Smooth muscle cell (in vitro differentiated cells): ENCODE data around the gene ADH1C. TPM values are rescaled to one million over a fixed set of nuclear protein-coding genes. Genes with fewer than 3 reads are reported as not detected.
A peak's percentile ranks its signal among the peaks of the same experiment; 100 is the strongest.

Experiments
- DNase-seq: peaks from one replicate; lab custom pipeline; 2025; ENCODE audit not compliant: unreplicated experiment; lab: John Stamatoyannopoulos, UW
- H2AFZ ChIP-seq: fragments of 200-600 bp; sonication (generic); 2 replicates; pipeline ENCODE4 v1.6.0; 2016; ENCODE audit warnings: antibody characterized with exemption, low read depth, mild to moderate bottlenecking
- H3F3A ChIP-seq: fragments of 200-600 bp; sonication (generic); 2 replicates; pipeline ENCODE4 v1.6.0; 2017; ENCODE audit warnings: antibody characterized with exemption, low read depth
- H3K27ac ChIP-seq: fragments of 200-600 bp; sonication (generic); 2 replicates; pipeline ENCODE4 v1.5.1; 2016; ENCODE audit warnings: low read depth, mild to moderate bottlenecking
- H3K27me3 ChIP-seq: fragments of 200-600 bp; sonication (generic); 2 replicates; pipeline ENCODE4 v1.6.1; 2016; ENCODE audit warnings: low read depth, mild to moderate bottlenecking
- H3K36me3 ChIP-seq: fragments of 200-600 bp; sonication (generic); 2 replicates; pipeline ENCODE4 v1.5.1; 2016; ENCODE audit warnings: low read depth
- H3K4me1 ChIP-seq: fragments of 200-600 bp; sonication (generic); 2 replicates; pipeline ENCODE4 v1.5.1; 2016; ENCODE audit warnings: low read depth
- H3K4me2 ChIP-seq: fragments of 200-600 bp; sonication (generic); 2 replicates; pipeline ENCODE4 v1.6.0; 2016; ENCODE audit warnings: mild to moderate bottlenecking
- H3K4me3 ChIP-seq: fragments of 200-600 bp; sonication (generic); 2 replicates; pipeline ENCODE4 v1.5.1; 2016; ENCODE audit warnings: mild to moderate bottlenecking
- H3K79me2 ChIP-seq: fragments of 200-600 bp; sonication (generic); 2 replicates; pipeline ENCODE4 v1.6.0; 2016; ENCODE audit warnings: low read depth, mild to moderate bottlenecking
- H3K9ac ChIP-seq: fragments of 200-600 bp; sonication (generic); 2 replicates; pipeline ENCODE4 v1.6.0; 2016; ENCODE audit warnings: low read depth
- H3K9me3 ChIP-seq: fragments of 200-600 bp; sonication (generic); replicated peaks from 2 replicates; pipeline ENCODE4 v1.5.1; 2016; ENCODE audit warnings: low read depth
- H4K20me1 ChIP-seq: fragments of 200-600 bp; sonication (generic); 2 replicates; pipeline ENCODE4 v1.6.0; 2016; ENCODE audit warnings: low read depth
- CTCF ChIP-seq: fragments of 200-600 bp; sonication (generic); IDR thresholded peaks from 2 replicates; pipeline ENCODE4 v1.5.1; 2017; ENCODE audit warnings: borderline replicate concordance, mild to moderate bottlenecking, antibody characterized with exemption; ENCODE audit not compliant: insufficient read depth, poor library complexity, severe bottlenecking
- WGBS: methylation state at CpG from one replicate; pipeline ENCODE4 v1.1.7; 2016; ENCODE audit warnings: low lambda C conversion rate; 5-methylcytosine and 5-hydroxymethylcytosine counted together
- polyA plus RNA-seq: library from polyadenylated mRNA; unstranded; fragments of >200 nt; fragmentation: Nextera tagmentation; extraction: Ambion mirVana; gene quantifications from 2 replicates; pipeline ENCODE4 v1.2.1, GENCODE V29; 2016
- total RNA-seq: library from RNA; depleted of rRNA; stranded (reverse); fragments of >200 nt; gene quantifications from 2 replicates; pipeline ENCODE4 v1.2.3, GENCODE V29; 2014

The ADH1C gene
- total RNA-seq (not detected in 2 replicates), polyA plus RNA-seq (not detected in 2 replicates)

GRCh38 chr4:99352602-99353537 is at the start of gene ADH1C:
Gene ADH1C, minus strand, starts transcription at chr4:99352746. Its CDS starts 71 bp downstream, at chr4:99352675.
- Histone ChIP-seq H3K36me3 (no peaks in the 10 kb centered on the region), H3K4me1 (no peaks in the 10 kb centered on the region), H3K27ac (no peak within 1 kb of the TSS), H3K9me3 (no peaks in the 10 kb centered on the region), H3K9ac (no peak within 1 kb of the TSS), H3K4me3 (peak within 1 kb of the TSS; percentile 18), H3K27me3 (no peaks in the 10 kb centered on the region), H2AFZ (no peak within 1 kb of the TSS), H3K79me2 (no peaks in the 10 kb centered on the region), H4K20me1 (no peaks in the 10 kb centered on the region), H3F3A (no peaks in the 10 kb centered on the region), H3K4me2 (no peak within 1 kb of the TSS)
- DNase-seq: no peak
- 87% methylated on average over 10 of the region's 10 CpGs for WGBS
- no peak for TF ChIP-seq CTCF

GRCh38 chr4:99400831-99401230 is 48.3 kb upstream of the ADH1C start:
- H3K4me1 ChIP-seq: no peaks in the 10 kb centered on the region
- no peak for TF ChIP-seq CTCF
- H3K9ac ChIP-seq: no peak overlapping the region
- H4K20me1 ChIP-seq: no peaks in the 10 kb centered on the region
- DNase-seq: no peak
- H3K27me3 ChIP-seq: no peaks in the 10 kb centered on the region
- H3F3A ChIP-seq: no peaks in the 10 kb centered on the region
- no peak overlapping the region for H3K4me3 ChIP-seq
- H2AFZ ChIP-seq: no peak overlapping the region
- H3K36me3 ChIP-seq: no peaks in the 10 kb centered on the region
- H3K4me2 ChIP-seq: no peak overlapping the region
- no peaks in the 10 kb centered on the region for H3K9me3 ChIP-seq
- no peaks in the 10 kb centered on the region for H3K79me2 ChIP-seq
- H3K27ac ChIP-seq: no peak overlapping the region

GRCh38 chr4:99399017-99399416 is 46.5 kb upstream of the ADH1C start:
- no peak for TF ChIP-seq CTCF
- H3K79me2 ChIP-seq: no peaks in the 10 kb centered on the region
- H3K4me1 ChIP-seq: no peaks in the 10 kb centered on the region
- no peaks in the 10 kb centered on the region for H3K9me3 ChIP-seq
- DNase-seq: no peak
- 83% methylated on average over 1 of the region's 1 CpG for WGBS
- no peaks in the 10 kb centered on the region for H3K27me3 ChIP-seq
- no peaks in the 10 kb centered on the region for H3K36me3 ChIP-seq
- no peak overlapping the region for H3K4me2 ChIP-seq
- H2AFZ ChIP-seq: no peak overlapping the region
- no peaks in the 10 kb centered on the region for H3F3A ChIP-seq
- H4K20me1 ChIP-seq: no peaks in the 10 kb centered on the region
- H3K27ac ChIP-seq: no peak overlapping the region
- no peak overlapping the region for H3K9ac ChIP-seq
- H3K4me3 ChIP-seq: no peak overlapping the region
